Measurements from ENCODE around the gene GYG2. TPM values are rescaled to one million over a fixed set of nuclear protein-coding genes. Genes with fewer than 3 reads are reported as not detected.

GYG2 gene
- total RNA-seq, 1 experiment from 2014 or later, result 47.6 TPM

- no peak for TF ChIP-seq ETV6 (CRISPR knock-in tag; IDR thresholded peaks at IDR 0.05)
- TF ChIP-seq FOXK1 (CRISPR knock-in tag; IDR thresholded peaks at IDR 0.05), result no peak
- no peak for TF ChIP-seq USF2 (CRISPR knock-in tag; IDR thresholded peaks at IDR 0.05)
These were observed 102.4 kb downstream of the GYG2 start (continued) for GRCh38 chrX:2931155-2931554.

DNA sequence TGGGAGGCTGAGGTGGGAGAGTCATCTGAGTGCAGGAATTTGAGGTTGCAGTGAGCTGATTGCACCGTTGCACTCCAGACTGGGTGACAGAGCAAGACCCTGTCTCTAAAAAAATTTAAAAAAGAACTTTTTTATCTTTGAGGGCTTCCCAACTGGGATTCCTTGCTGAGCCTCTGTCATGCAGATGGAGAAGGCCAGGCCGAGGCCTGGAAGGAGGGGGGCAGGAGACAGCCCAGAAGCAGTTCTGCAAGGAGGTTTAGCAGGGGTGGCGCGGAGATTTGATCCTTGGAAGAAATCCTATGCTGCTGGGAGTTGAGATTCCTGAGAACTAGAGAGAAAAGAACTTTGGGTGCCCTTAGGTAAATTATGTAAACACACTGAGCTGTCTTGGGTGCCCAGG, 102.9 kb downstream of the GYG2 start:
- Mint-ChIP-seq H3K27ac (peak overlapping the region; percentile 93), H3K27me3 (ENCODE audit: low read depth) (no peaks in the 10 kb centered on the region), H3K4me3 (peak overlapping the region; percentile 52), H3K36me3 (peaks cover 6% of the 10 kb centered on the region; the same call in 1 of the 2 replicates), H3K9me3 (peaks cover 3% of the 10 kb centered on the region; the same call in 1 of the 2 replicates), H3K4me1 (peaks cover 31% of the 10 kb centered on the region)
- ChIA-PET CTCF (interaction anchor here (0.9 kb wide), 1 partner anchor 56 kb away, joined by 3 read pairs; no protein-coding TSS in a partner anchor), POLR2A (no interaction called here)
- ATAC-seq (peak; percentile 35), DNase-seq (ENCODE audit: low spot score) (peak; percentile 62)
- no peak for TF ChIP-seq IRF2 (CRISPR knock-in tag; IDR thresholded peaks at IDR 0.05; ENCODE audit: borderline replicate concordance, low read depth)
- TF ChIP-seq ZNF423 (CRISPR knock-in tag; IDR thresholded peaks at IDR 0.05), result peak; percentile 73

Other genes with a start within 250 kb of the GYG2 start
- 72.1 to 77.9 TPM (median 73.6 TPM) in 3 replicates for gene CD99, start 137.6 kb upstream of the GYG2 start, total RNA-seq (2021)
- 0.78 to 1.0 TPM (median 1.0 TPM) in 3 replicates for gene XG, start 76.9 kb upstream of the GYG2 start, total RNA-seq (2021)
- gene ARSD, start 100.4 kb downstream of the GYG2 start, total RNA-seq (2021), result 3.0 to 6.3 TPM (median 6.0 TPM) in 3 replicates
- not detected in 3 replicates for gene ARSH, start 177.6 kb downstream of the GYG2 start, total RNA-seq (2021)
- gene ARSF, start 212.5 kb downstream of the GYG2 start, total RNA-seq (2021), result not detected in 3 replicates